HepG2 (cell line): ENCODE results near the gene TM4SF18. TPM values are rescaled to one million over a fixed set of nuclear protein-coding genes. Genes with fewer than 3 reads are reported as not detected.

Source experiments
- ATAC-seq: fragments of 200-7000 bp; cut with Tn5 transposase; 3 replicates; pipeline ENCODE4 v1.9.1; 2020; ENCODE audit warnings: mild to moderate bottlenecking, moderate library complexity
- BruUV-seq: library from RNA; stranded (reverse); fragments of 400-500 nt; replicated peaks from 2 replicates; lab custom pipeline; 2021; lab: Mats Ljungman, UMichigan
- CTCF ChIA-PET: fragments of 300-600 bp; formaldehyde crosslinking; extraction: SDS; loops from one replicate; lab custom pipeline; 2021; ENCODE audit warnings: low total read pairs, inconsistent platforms, low intra/inter-chr PET ratio; lab: Yijun Ruan, JAX
- POLR2A ChIA-PET: fragments of 350-600 bp; sonication (Branson Sonifier 250); formaldehyde crosslinking; loops from one replicate; lab custom pipeline; 2020; ENCODE audit warnings: antibody characterized with exemption, inconsistent platforms; lab: Yijun Ruan, JAX
- DNase-seq: peaks from one replicate; pipeline ENCODE4 v3.0.0-alpha.2; 2015; ENCODE audit warnings: low spot score
- FAIRE-seq: peaks from 3 replicates; lab custom pipeline; 2011; peaks lifted over from hg19 to GRCh38; lab: Jason Lieb, UNC
- H2AFZ ChIP-seq: one replicate; pipeline ENCODE4 v1.6.1; 2011; ENCODE audit warnings: low read length, inconsistent platforms
- H3K27ac ChIP-seq: fragments of 300-600 bp; 3 replicates; pipeline ENCODE4 v1.8.0; 2011; ENCODE audit warnings: mixed run types, mild to moderate bottlenecking, mixed read lengths, low read length, inconsistent platforms; ENCODE audit not compliant: insufficient read depth; ENCODE audit errors: extremely low read length
- H3K27me3 ChIP-seq, 2 experiments: fragments of 200-600 bp in 1 of 2; 2 replicates in 1 of 2; 3 replicates in 1 of 2; pipeline versions ENCODE4 v1.6.0 to v1.8.0; 2011; ENCODE audit warnings: low read length in 2 of 2, mild to moderate bottlenecking in 2 of 2, moderate library complexity in 2 of 2, inconsistent platforms in 1 of 2; ENCODE audit not compliant: insufficient read depth in 2 of 2, control insufficient read depth in 1 of 2
- H3K36me3 ChIP-seq, 2 experiments: fragments of 200-600 bp in 1 of 2; replicated peaks in 1 of 2; 2 replicates in 1 of 2; 3 replicates in 1 of 2; pipeline versions ENCODE4 v1.5.1 to v1.8.0; 2011; ENCODE audit warnings: low read length in 2 of 2, inconsistent platforms in 1 of 2; ENCODE audit not compliant: insufficient read depth in 2 of 2, control insufficient read depth in 1 of 2
- H3K4me1 ChIP-seq: 2 replicates; pipeline ENCODE4 v1.5.1; 2012; ENCODE audit warnings: low read length, inconsistent platforms; ENCODE audit not compliant: insufficient read depth
- H3K4me2 ChIP-seq: 2 replicates; pipeline ENCODE4 v1.6.0; 2011; ENCODE audit warnings: low read depth, low read length, inconsistent platforms
- H3K4me3 ChIP-seq, 3 experiments: fragments of 200-600 bp in 1 of 3; sonication (generic), shearing (Covaris generic) in 1 of 3; replicated peaks in 1 of 3; 2 replicates each; pipeline ENCODE4 v1.5.1; 2011 to 2016; ENCODE audit warnings: low read length in 3 of 3, inconsistent platforms in 2 of 3, low read depth in 2 of 3, mild to moderate bottlenecking in 2 of 3, control low read depth in 1 of 3, mixed read lengths in 1 of 3; ENCODE audit not compliant: insufficient read depth in 1 of 3
- H3K79me2 ChIP-seq: one replicate; pipeline ENCODE4 v1.6.1; 2011; ENCODE audit warnings: low read length, inconsistent platforms; ENCODE audit not compliant: insufficient read depth
- H3K9ac ChIP-seq: 2 replicates; pipeline ENCODE4 v1.6.0; 2011; ENCODE audit warnings: mild to moderate bottlenecking, low read depth, low read length, inconsistent platforms; ENCODE audit not compliant: insufficient read depth
- H3K9me3 ChIP-seq: 2 replicates; pipeline ENCODE4 v1.5.1; 2012; ENCODE audit warnings: mild to moderate bottlenecking, low read length
- H4K20me1 ChIP-seq: 2 replicates; pipeline ENCODE4 v1.6.0; 2011; ENCODE audit warnings: inconsistent platforms, mild to moderate bottlenecking, low read length, moderate library complexity; ENCODE audit not compliant: insufficient read depth
- CAMTA2 ChIP-seq: sonication (generic); formaldehyde crosslinking; IDR thresholded peaks from 2 replicates; pipeline ENCODE4 v1.4.0; 2020; ENCODE audit warnings: mild to moderate bottlenecking, missing genetic modification reagents, borderline replicate concordance
- GFI1 ChIP-seq: sonication (generic); formaldehyde crosslinking; IDR thresholded peaks from 2 replicates; pipeline ENCODE4 v1.5.0; 2020; ENCODE audit warnings: missing genetic modification reagents, mild to moderate bottlenecking, borderline replicate concordance
- GLMP ChIP-seq: sonication (generic); formaldehyde crosslinking; IDR thresholded peaks from 2 replicates; pipeline ENCODE4 v1.9.0; 2021; ENCODE audit warnings: missing genetic modification reagents, mild to moderate bottlenecking, borderline replicate concordance
- NFE2L1 ChIP-seq: sonication (generic); formaldehyde crosslinking; IDR thresholded peaks from 2 replicates; pipeline ENCODE4 v1.4.0; 2020; ENCODE audit warnings: missing genetic modification reagents, mild to moderate bottlenecking, borderline replicate concordance
- SMAD9 ChIP-seq: sonication (generic); formaldehyde crosslinking; IDR thresholded peaks from 2 replicates; pipeline ENCODE4 v1.5.1; 2020; ENCODE audit warnings: mild to moderate bottlenecking, missing genetic modification reagents
- TAF15 ChIP-seq: fragments of 200-400 bp; formaldehyde crosslinking; IDR thresholded peaks from one replicate; pipeline ENCODE4 v1.6.1; 2018; ENCODE audit warnings: mild to moderate bottlenecking, low read depth, low read length; ENCODE audit not compliant: poor library complexity, severe bottlenecking
- TEAD2 ChIP-seq: sonication (generic); formaldehyde crosslinking; IDR thresholded peaks from 2 replicates; pipeline ENCODE4 v1.9.0; 2021; ENCODE audit warnings: missing genetic modification reagents
- ZBTB40 ChIP-seq, 2 experiments: fragments of 450-650 bp in 1 of 2; sonication (generic) in 1 of 2; formaldehyde crosslinking in 1 of 2; IDR thresholded peaks; 2 replicates each; pipeline versions ENCODE4 v1.6.1 to v1.8.0; 2016 to 2022; ENCODE audit warnings: antibody characterized with exemption in 1 of 2, mild to moderate bottlenecking in 1 of 2, missing genetic modification reagents in 1 of 2
- ZNF20 ChIP-seq: sonication (generic); formaldehyde crosslinking; IDR thresholded peaks from 2 replicates; pipeline ENCODE4 v1.4.0; 2020; ENCODE audit warnings: mild to moderate bottlenecking, moderate library complexity, missing genetic modification reagents
- ZNF362 ChIP-seq: sonication (generic); formaldehyde crosslinking; IDR thresholded peaks from 2 replicates; pipeline ENCODE4 v1.4.0; 2020; ENCODE audit warnings: missing genetic modification reagents, mild to moderate bottlenecking, borderline replicate concordance
- ZNF549 ChIP-seq: sonication (generic); formaldehyde crosslinking; IDR thresholded peaks from 2 replicates; pipeline ENCODE4 v1.5.0; 2020; ENCODE audit warnings: missing genetic modification reagents
- ZNF576 ChIP-seq: sonication (generic); formaldehyde crosslinking; IDR thresholded peaks from 2 replicates; pipeline ENCODE4 v1.4.0; 2020; ENCODE audit warnings: mild to moderate bottlenecking, missing genetic modification reagents
- ZNF619 ChIP-seq: sonication (generic); formaldehyde crosslinking; IDR thresholded peaks from 2 replicates; pipeline ENCODE4 v1.4.0; 2020; ENCODE audit warnings: mild to moderate bottlenecking, missing genetic modification reagents
- WGBS: methylation state at CpG from one replicate; pipeline ENCODE4 v1.1.6; 2017; ENCODE audit warnings: low lambda C conversion rate; 5-methylcytosine and 5-hydroxymethylcytosine counted together
- in situ Hi-C: cut with HindIII; loops from 2 replicates; pipeline ENCODE4 v1.10.0; 2017; ENCODE audit warnings: low pct_unique_long_range_greater_than_20kb; ENCODE audit not compliant: extremely low pct_ligation_motif_present
- intact Hi-C: fragments of 100-400 bp; cut with micrococcal nuclease; formaldehyde crosslinking; loops from one replicate; pipeline ENCODE4 v1.10.0; 2022; ENCODE audit not compliant: unreplicated experiment
- polyA plus RNA-seq, 8 experiments: library from polyadenylated mRNA; depleted of rRNA in 3 of 8; stranded (reverse) in 7 of 8; unstranded in 1 of 8; fragments of >200 nt; fragmentation: Illumina TruSeq in 4 of 8; extraction: Trizol in 4 of 8; gene quantifications; 2 replicates each; pipeline versions ENCODE4 v1.2.1 to v1.2.3, GENCODE V29; 2011 to 2016; ENCODE audit warnings: low read depth in 4 of 8, missing spikeins in 1 of 8, mixed read lengths in 1 of 8; ENCODE audit not compliant: insufficient read depth in 1 of 8
- total RNA-seq, 5 experiments: library from RNA; depleted of rRNA; stranded (reverse); fragments of >200 nt; fragmentation: Illumina TruSeq; extraction: Trizol; gene quantifications; 2 replicates each; pipeline ENCODE4 v1.2.3, GENCODE V29; 2016; ENCODE audit warnings: low read depth in 1 of 5

The TM4SF18 gene
- total and polyA plus RNA-seq, 2 of the 13 experiments (the other 11 are each of a cell fraction or from before 2014, with no cell fraction given): 0.15 TPM; not detected in 1

- no peak overlapping the region for H3K9ac ChIP-seq
- no peaks in the 10 kb centered on the region for H3K9me3 ChIP-seq
- no peak overlapping the region for H3K4me3 ChIP-seq
- H3K27me3 ChIP-seq: no peaks in the 10 kb centered on the region
- in situ Hi-C loops: no loop called here
- no peak overlapping the region for H3K4me2 ChIP-seq
- no peak for FAIRE-seq
- POLR2A ChIA-PET: no interaction called here
- no TSS peak for BruUV-seq
- DNase-seq: no peak
- H3K36me3 ChIP-seq: no peaks in the 10 kb centered on the region
- intact Hi-C loops: loop anchor here (10.0 kb wide), 1 partner anchor 48 kb away; no protein-coding TSS in a partner anchor
- H3K4me1 ChIP-seq: peaks cover 35% of the 10 kb centered on the region
- H4K20me1 ChIP-seq: no peaks in the 10 kb centered on the region
- no peak for ATAC-seq
- H3K79me2 ChIP-seq: no peaks in the 10 kb centered on the region
- no peak overlapping the region for H3K27ac ChIP-seq
- CTCF ChIA-PET: no interaction called here
- 95% methylated on average over 2 of the region's 2 CpGs for WGBS
- H2AFZ ChIP-seq: no peak overlapping the region
- no peak for TF ChIP-seq NFE2L1 (CRISPR knock-in tag)
- TF ChIP-seq GLMP (CRISPR knock-in tag): no peak
- no peak for TF ChIP-seq SMAD9 (CRISPR knock-in tag)
- TF ChIP-seq ZNF619 (CRISPR knock-in tag): no peak
- no peak for TF ChIP-seq CAMTA2
- TF ChIP-seq ZNF549 (CRISPR knock-in tag): no peak
- TF ChIP-seq ZBTB40 (IDR thresholded peaks at IDR 0.05): no peak
- no peak for TF ChIP-seq ZBTB40 (CRISPR knock-in tag; IDR thresholded peaks at IDR 0.05)
- no peak for TF ChIP-seq ZNF576
- no peak for TF ChIP-seq TEAD2 (CRISPR knock-in tag)
- TF ChIP-seq GFI1 (CRISPR knock-in tag): no peak
- no peak for TF ChIP-seq TAF15
- TF ChIP-seq ZNF362 (CRISPR knock-in tag): no peak
- no peak for TF ChIP-seq ZNF20 (CRISPR knock-in tag)
Observed at GRCh38 chr3:149296972-149297371, 36.5 kb downstream of the TM4SF18 start.
